Measurements from ENCODE around the gene NSMCE1.
A peak's percentile ranks its signal among the peaks of the same experiment; 100 is the strongest.

NSMCE1 gene

GRCh38 chr16:27224271-27224737, 44.3 kb downstream of the NSMCE1 start:
- no peak overlapping the region for H3K4me3 ChIP-seq (ENCODE audit: low read depth, low read length)
- TF ChIP-seq, protein P1, sequence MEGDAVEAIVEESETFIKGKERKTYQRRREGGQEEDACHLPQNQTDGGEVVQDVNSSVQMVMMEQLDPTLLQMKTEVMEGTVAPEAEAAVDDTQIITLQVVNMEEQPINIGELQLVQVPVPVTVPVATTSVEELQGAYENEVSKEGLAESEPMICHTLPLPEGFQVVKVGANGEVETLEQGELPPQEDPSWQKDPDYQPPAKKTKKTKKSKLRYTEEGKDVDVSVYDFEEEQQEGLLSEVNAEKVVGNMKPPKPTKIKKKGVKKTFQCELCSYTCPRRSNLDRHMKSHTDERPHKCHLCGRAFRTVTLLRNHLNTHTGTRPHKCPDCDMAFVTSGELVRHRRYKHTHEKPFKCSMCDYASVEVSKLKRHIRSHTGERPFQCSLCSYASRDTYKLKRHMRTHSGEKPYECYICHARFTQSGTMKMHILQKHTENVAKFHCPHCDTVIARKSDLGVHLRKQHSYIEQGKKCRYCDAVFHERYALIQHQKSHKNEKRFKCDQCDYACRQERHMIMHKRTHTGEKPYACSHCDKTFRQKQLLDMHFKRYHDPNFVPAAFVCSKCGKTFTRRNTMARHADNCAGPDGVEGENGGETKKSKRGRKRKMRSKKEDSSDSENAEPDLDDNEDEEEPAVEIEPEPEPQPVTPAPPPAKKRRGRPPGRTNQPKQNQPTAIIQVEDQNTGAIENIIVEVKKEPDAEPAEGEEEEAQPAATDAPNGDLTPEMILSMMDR (IDR thresholded peaks at IDR 0.05; ENCODE audit: borderline replicate concordance, insufficient read depth, low read depth, low read length): no peak

DNA sequence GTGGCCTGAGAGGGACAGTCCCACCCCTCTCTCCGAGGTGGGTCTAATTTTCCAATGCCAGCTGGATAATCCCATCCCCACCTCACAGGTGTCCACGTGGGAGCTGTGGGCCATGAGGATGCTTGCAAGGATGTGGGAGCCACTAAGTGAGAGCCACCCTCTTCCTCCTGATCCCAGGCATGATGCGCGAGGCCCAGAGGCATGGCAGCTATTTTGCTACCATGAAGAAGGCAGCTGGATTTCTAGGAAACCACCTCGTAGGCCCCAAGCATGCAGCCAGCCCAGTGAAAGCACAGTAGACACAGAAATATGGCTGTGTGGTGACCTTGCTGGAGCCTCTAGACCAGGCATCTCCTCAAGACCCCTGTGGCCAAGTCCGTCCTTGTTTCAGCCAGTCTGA, 44.9 kb downstream of the NSMCE1 start:
- H3K4me3 ChIP-seq (ENCODE audit: low read depth, low read length): no peak overlapping the region
- TF ChIP-seq, protein P1 (IDR thresholded peaks at IDR 0.05; ENCODE audit: borderline replicate concordance, insufficient read depth, low read depth, low read length): no peak

GRCh38 chr16:27223226-27223610, 45.4 kb downstream of the NSMCE1 start:
- TF ChIP-seq, protein P1 (IDR thresholded peaks at IDR 0.05; ENCODE audit: borderline replicate concordance, insufficient read depth, low read depth, low read length): peak; percentile 16; the same call in 1 of the 2 replicates
- H3K4me3 ChIP-seq (ENCODE audit: low read depth, low read length): no peak overlapping the region

DNA sequence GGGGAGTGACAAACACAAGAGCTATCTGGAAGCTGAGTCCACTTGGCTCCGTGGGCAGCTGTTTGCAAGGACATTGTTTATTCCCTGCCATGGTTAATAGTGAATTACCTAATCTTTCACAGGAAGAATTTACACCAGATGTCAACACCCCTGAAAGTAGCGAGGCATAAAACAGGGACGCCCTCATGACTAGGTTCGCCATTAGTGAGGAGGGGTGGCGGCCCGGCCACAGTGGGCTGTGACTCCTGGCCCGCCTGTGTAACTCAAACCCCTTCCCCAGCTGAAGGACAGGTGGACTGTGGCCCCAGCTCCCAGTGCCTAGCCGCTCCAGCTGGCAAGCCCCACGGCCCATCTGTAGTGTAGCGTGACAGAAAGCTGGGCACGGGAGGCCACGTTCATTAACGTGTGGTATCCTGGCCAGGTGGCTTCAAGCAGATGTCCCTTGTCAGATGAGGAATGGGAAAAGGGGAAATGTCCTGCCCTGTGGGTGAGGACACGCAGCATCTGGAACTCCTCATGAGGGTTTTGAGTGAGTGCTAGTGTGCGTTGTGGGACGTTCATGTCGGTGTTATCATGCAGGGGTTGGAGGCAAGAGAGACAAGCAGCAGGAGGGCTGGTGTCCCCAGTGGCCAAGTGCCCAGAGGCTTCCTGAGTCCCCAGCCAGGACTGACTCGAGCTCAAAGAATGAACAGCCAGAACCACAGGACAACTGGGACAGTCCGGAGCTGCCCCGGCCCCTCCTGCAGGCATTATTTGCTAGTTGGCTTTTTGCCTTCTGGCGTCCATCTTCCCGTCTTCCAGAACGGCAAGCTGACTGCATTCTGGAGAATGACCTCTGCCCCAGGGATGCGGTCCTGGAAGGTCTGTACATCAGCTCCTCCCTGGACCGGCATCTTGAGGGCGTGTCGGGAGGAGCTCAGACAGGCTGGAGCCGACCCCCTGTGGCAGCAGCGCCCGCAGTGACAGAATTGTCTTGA, 46.0 kb downstream of the NSMCE1 start:
- TF ChIP-seq, protein P1 (IDR thresholded peaks at IDR 0.05; ENCODE audit: borderline replicate concordance, insufficient read depth, low read depth, low read length): no peak

DNA sequence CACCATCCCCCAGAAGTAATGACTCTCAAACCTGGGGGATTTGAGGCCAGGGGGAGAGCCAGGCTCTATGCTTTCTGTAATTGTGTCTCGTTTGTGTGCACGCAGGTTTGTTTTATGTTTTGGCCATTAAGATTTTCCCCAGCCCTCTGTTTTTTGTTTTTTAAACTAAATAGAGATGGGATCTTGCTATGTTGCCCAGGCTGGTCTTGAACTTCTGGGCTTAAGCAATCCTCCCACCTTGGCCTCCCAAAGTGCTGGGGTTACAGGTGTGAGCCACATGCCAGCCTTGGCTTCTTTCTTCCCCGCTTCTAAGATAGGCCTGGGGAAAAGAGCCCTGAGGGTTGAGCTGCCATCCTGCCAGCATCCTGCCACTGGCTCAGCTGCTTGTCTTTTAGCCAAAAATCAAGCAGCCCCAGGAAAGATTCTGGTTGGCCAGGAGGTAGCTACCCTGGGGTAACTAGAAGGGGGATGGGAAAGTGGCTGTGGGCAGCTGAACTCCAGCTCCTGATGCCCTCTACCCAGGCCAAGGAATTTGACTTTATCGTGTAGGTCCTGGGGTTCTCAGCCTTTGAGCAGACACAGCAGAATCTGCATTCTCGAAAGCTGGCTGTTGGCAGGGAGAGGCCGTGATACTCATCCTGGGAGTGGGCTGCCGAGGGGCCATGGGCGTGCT, 46.9 kb downstream of the NSMCE1 start:
- no peak overlapping the region for H3K4me3 ChIP-seq (ENCODE audit: low read depth, low read length)
- TF ChIP-seq, protein P1 (IDR thresholded peaks at IDR 0.05; ENCODE audit: borderline replicate concordance, insufficient read depth, low read depth, low read length): no peak

More for the DNA sequence above, 46.0 kb downstream of the NSMCE1 start:
- H3K4me3 ChIP-seq (ENCODE audit: low read depth, low read length): no peak overlapping the region

- TF ChIP-seq, protein P1 (IDR thresholded peaks at IDR 0.05; ENCODE audit: borderline replicate concordance, insufficient read depth, low read depth, low read length): no peak
- no peak overlapping the region for H3K4me3 ChIP-seq (ENCODE audit: low read depth, low read length)
Observed at GRCh38 chr16:27220991-27221390, 47.6 kb downstream of the NSMCE1 start.

Measured in GM12875 (cell line).